NT2/D1 (cell line): ENCODE data around the gene LCE1E.

Experiments
- SUZ12 ChIP-seq: IDR thresholded peaks from 2 replicates; pipeline ENCODE4 v1.6.1; 2011; ENCODE audit not compliant: insufficient read length, insufficient read depth; ENCODE audit errors: extremely low read depth
- YY1 ChIP-seq: IDR thresholded peaks from 2 replicates; pipeline ENCODE4 v1.6.1; 2011; ENCODE audit not compliant: insufficient read length, insufficient read depth
- ZNF274 ChIP-seq: IDR thresholded peaks from 2 replicates; pipeline ENCODE4 v1.6.1; 2011; ENCODE audit warnings: mild to moderate bottlenecking, low read depth, low read length

DNA sequence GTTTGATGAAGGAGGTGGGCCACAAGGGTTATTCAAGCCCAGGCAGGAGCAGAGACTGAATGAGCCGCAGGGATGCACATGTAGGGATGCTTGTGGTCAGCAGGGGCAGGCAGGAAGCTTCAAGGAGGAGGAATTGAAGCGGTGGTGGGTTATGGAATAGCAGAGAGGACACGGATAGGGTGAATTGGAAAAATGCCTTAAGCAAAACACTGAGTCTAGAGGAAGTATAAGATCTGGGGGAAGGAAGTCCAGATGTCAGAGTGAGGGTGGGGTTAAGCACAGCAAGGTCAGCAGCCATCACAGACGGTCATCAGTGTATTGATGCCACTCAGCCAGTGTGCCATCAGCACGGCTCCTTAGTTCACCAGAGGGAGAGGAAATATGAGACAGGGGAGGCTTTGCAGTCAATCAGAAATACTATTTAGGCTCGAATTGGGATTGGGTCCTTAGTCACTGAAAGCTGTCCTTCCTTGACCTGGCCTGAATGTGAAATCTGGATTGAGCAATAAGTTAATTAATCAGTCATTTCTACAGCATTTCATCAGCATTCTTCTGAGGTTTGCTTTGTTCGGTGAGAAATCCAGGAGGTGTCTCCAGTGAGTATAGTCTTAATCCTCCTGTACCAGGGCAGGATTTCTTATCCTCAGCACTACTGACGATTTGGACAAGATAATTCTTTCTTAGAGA, 17.1 kb upstream of the LCE1E start:
- TF ChIP-seq SUZ12 (no peak), ZNF274 (no peak), YY1 (no peak)
